ENCODE measurements around the gene FAM170B. TPM values are rescaled to one million over a fixed set of nuclear protein-coding genes. Genes with fewer than 3 reads are reported as not detected.

FAM170B gene
- polyA plus RNA-seq, 1 of the 3 experiments (the other 2 are of a cell fraction), result not detected

DNA sequence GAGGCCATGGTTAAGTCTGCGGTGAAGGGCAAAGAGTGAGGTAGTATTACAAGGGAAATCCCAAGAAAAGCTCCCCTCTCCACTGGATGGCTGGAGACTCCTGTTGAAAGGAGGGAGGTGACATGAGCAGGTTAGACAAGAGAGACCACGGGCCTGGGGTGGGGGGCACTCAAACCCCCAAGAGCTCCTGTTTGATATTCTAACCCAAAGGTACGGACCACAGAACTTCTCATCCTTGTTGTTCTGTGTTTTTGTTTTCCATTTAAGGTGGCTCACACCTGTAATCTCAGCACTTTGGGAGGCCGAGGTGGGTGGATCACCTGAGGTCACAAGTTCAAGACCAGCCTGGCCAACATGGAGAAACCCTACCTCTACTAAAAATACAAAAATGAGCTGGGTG lies 30.1 kb downstream of the FAM170B start:
- no peaks in the 10 kb centered on the region for H4K20me1 ChIP-seq (ENCODE audit: insufficient read depth)
- H3K27ac ChIP-seq (ENCODE audit: low read depth in 2 of 2, low read length in 1 of 2), result no peak overlapping the region
- no peaks in the 10 kb centered on the region for H3K79me2 ChIP-seq (ENCODE audit: insufficient read depth)
- no peak for TF ChIP-seq SMC3 (IDR thresholded peaks at IDR 0.05; ENCODE audit: low read depth, low read length)
- no peak for TF ChIP-seq TEAD4 (IDR thresholded peaks at IDR 0.05; ENCODE audit: borderline replicate concordance, insufficient read depth)
- H3F3A ChIP-seq (replicated peaks; ENCODE audit: insufficient read depth), result no peaks in the 10 kb centered on the region
- H3K4me2 ChIP-seq, result no peak overlapping the region
- no peak for DNase-seq
- no peak overlapping the region for H3K4me3 ChIP-seq (ENCODE audit: low read depth in 2 of 2, low read length in 1 of 2)
- WGBS (ENCODE audit: low lambda C conversion rate), result 47% methylated on average over 4 of the region's 4 CpGs
- no peaks in the 10 kb centered on the region for H3K9me2 ChIP-seq
- H3K4me1 ChIP-seq (ENCODE audit: control insufficient read depth in 1 of 2, insufficient read depth in 2 of 2, low read depth in 1 of 2, low read length in 1 of 2), result peaks cover 0 to 5% of the 10 kb centered on the region in 2 experiments; a peak in 1 of 4 replicates
- H3K27me3 ChIP-seq (ENCODE audit: insufficient read depth), result no peaks in the 10 kb centered on the region
- POLR2A ChIA-PET, result no interaction called here
- H3K9ac ChIP-seq, result no peak overlapping the region
- H3K36me3 ChIP-seq (replicated peaks in 1 of 2; ENCODE audit: control insufficient read depth in 1 of 2, insufficient read depth in 2 of 2, low read length in 1 of 2), result no peaks in the 10 kb centered on the region
- CTCF ChIA-PET, result interaction anchor here (1.1 kb wide), 1 partner anchor 10 kb away, joined by 4 read pairs; no protein-coding TSS in a partner anchor
- no peak overlapping the region for H2AFZ ChIP-seq (ENCODE audit: low read depth)
- no peaks in the 10 kb centered on the region for H3K9me3 ChIP-seq

DNA sequence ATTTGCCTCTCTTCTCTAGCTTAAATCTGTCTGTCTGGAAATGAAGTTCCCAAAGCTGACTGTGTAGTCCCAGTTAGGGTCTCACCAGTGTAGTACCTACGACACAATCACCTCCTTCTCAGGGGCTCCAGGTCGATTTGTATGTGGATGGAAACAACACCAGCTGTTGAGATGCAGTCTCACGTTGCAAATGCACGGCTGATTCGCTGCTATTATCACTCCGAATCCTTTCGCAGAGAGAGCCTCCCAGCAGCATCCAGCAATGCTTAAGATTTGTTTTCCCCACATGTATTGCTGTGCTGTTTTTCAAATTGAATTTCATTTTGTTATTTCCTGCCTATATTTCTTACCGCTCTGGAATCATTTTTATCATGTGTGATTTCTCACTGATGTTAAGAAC lies 34.8 kb downstream of the FAM170B start:
- 52% methylated on average over 8 of the region's 8 CpGs for WGBS (ENCODE audit: low lambda C conversion rate)
- H3F3A ChIP-seq (replicated peaks; ENCODE audit: insufficient read depth), result no peaks in the 10 kb centered on the region
- no peaks in the 10 kb centered on the region for H3K9me2 ChIP-seq
- TF ChIP-seq, protein P1, sequence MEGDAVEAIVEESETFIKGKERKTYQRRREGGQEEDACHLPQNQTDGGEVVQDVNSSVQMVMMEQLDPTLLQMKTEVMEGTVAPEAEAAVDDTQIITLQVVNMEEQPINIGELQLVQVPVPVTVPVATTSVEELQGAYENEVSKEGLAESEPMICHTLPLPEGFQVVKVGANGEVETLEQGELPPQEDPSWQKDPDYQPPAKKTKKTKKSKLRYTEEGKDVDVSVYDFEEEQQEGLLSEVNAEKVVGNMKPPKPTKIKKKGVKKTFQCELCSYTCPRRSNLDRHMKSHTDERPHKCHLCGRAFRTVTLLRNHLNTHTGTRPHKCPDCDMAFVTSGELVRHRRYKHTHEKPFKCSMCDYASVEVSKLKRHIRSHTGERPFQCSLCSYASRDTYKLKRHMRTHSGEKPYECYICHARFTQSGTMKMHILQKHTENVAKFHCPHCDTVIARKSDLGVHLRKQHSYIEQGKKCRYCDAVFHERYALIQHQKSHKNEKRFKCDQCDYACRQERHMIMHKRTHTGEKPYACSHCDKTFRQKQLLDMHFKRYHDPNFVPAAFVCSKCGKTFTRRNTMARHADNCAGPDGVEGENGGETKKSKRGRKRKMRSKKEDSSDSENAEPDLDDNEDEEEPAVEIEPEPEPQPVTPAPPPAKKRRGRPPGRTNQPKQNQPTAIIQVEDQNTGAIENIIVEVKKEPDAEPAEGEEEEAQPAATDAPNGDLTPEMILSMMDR (IDR thresholded peaks at IDR 0.05), result no peak
- TF ChIP-seq, protein P2, sequence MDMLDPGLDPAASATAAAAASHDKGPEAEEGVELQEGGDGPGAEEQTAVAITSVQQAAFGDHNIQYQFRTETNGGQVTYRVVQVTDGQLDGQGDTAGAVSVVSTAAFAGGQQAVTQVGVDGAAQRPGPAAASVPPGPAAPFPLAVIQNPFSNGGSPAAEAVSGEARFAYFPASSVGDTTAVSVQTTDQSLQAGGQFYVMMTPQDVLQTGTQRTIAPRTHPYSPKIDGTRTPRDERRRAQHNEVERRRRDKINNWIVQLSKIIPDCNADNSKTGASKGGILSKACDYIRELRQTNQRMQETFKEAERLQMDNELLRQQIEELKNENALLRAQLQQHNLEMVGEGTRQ (IDR thresholded peaks at IDR 0.05; ENCODE audit: borderline replicate concordance, low read depth, low read length), result no peak
- no peak for TF ChIP-seq EP300 (IDR thresholded peaks at IDR 0.05; ENCODE audit: borderline replicate concordance in 1 of 2, low read depth in 1 of 2, low read length in 1 of 2)
- no peak for TF ChIP-seq JUND (IDR thresholded peaks at IDR 0.05)
- no peak for TF ChIP-seq ELF1 (IDR thresholded peaks at IDR 0.05)
- no peak for TF ChIP-seq TCF12 (IDR thresholded peaks at IDR 0.05)
- no peak for TF ChIP-seq TEAD4 (IDR thresholded peaks at IDR 0.05; ENCODE audit: borderline replicate concordance, insufficient read depth)
- TF ChIP-seq EZH2phosphoT487 (IDR thresholded peaks at IDR 0.05; ENCODE audit: borderline replicate concordance, low read depth), result no peak
- no peak for TF ChIP-seq MEF2A (IDR thresholded peaks at IDR 0.05; ENCODE audit: borderline replicate concordance, low read depth)
- TF ChIP-seq RXRA (IDR thresholded peaks at IDR 0.05; ENCODE audit: borderline replicate concordance, low read depth), result no peak
- no peaks in the 10 kb centered on the region for H3K79me2 ChIP-seq (ENCODE audit: insufficient read depth)
- H3K4me3 ChIP-seq (ENCODE audit: low read depth in 2 of 2, low read length in 1 of 2), result no peak overlapping the region
- no peak overlapping the region for H3K9ac ChIP-seq
- H3K27ac ChIP-seq (ENCODE audit: low read depth in 2 of 2, low read length in 1 of 2), result no peak overlapping the region
- H3K9me3 ChIP-seq, result no peaks in the 10 kb centered on the region
- no peak for DNase-seq
- CTCF ChIA-PET, result no interaction called here
- H4K20me1 ChIP-seq (ENCODE audit: insufficient read depth), result no peaks in the 10 kb centered on the region
- H2AFZ ChIP-seq (ENCODE audit: low read depth), result no peak overlapping the region
- no peaks in the 10 kb centered on the region for H3K4me1 ChIP-seq (ENCODE audit: control insufficient read depth in 1 of 2, insufficient read depth in 2 of 2, low read depth in 1 of 2, low read length in 1 of 2)
- POLR2A ChIA-PET, result no interaction called here
- no peaks in the 10 kb centered on the region for H3K36me3 ChIP-seq (replicated peaks in 1 of 2; ENCODE audit: control insufficient read depth in 1 of 2, insufficient read depth in 2 of 2, low read length in 1 of 2)
- H3K27me3 ChIP-seq (ENCODE audit: insufficient read depth), result no peaks in the 10 kb centered on the region
- H3K4me2 ChIP-seq, result no peak overlapping the region

Data from SK-N-SH (cell line).